Right lobe of liver (tissue), 4 donors: Measurements from ENCODE around the gene CYSTM1.

ENCODE experiments used
- CTCF ChIP-seq, 4 donors: fragments of 200-600 bp in 3 of 4; fragments of 450-650 bp in 1 of 4; IDR thresholded peaks; one replicate each; pipeline versions ENCODE4 v1.5.1 to v1.8.0; 2016 to 2022; ENCODE audit warnings: antibody characterized with exemption in 4 of 4, mild to moderate bottlenecking in 2 of 4
- POLR2A ChIP-seq: fragments of 450-650 bp; IDR thresholded peaks from one replicate; pipeline ENCODE4 v1.6.1; 2017; ENCODE audit warnings: antibody characterized with exemption, mild to moderate bottlenecking
- donor health status: DM: no; HTN: no; CAD: no.
- donor health status: DM: no; HTN: no; CAD: no.
- donor health status: DM: no; HTN: yes; CAD: no.

DNA sequence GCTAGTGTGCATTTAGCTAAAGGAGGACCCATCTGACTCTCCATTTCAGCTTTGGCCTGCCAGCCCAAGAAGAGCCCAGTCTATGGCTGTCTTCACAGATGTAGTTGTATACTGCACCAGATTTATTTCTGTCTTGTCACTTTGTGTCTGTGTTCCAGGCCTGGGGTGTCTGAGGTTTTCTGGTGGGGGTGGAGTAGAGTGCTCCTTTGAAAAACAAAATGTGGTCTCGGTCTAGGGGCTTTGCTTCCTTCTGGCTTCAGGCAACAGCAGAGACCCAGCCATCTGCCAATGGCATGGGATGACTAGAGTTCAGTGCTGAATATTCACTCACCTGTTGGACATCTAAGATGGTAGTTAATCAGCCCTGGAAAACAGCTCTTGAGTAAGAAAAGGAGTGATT, 38.4 kb upstream of the CYSTM1 start:
- no peak for TF ChIP-seq CTCF (IDR thresholded peaks at IDR 0.05)
- no peak for TF ChIP-seq POLR2A
